Epithelial cell of prostate (primary cell): ENCODE results near the gene KIF27.
A peak's percentile ranks its signal among the peaks of the same experiment; 100 is the strongest.
"Not testable (repeated sequence)": the region's sequence is repeated elsewhere in the genome, so short reads cannot be mapped to it uniquely, and the experiment has no call there.

Experiments used
- DNase-seq: peaks from one replicate; pipeline ENCODE4 v3.0.0-alpha.2; 2011; ENCODE audit warnings: low read depth, low spot score
- H3K27ac ChIP-seq: fragments of 450-650 bp; 2 replicates; pipeline ENCODE4 v1.5.1; 2017; ENCODE audit warnings: mild to moderate bottlenecking

Gene KIF27

GRCh38 chr9:83920927-83921707, at the start of gene KIF27:
Gene KIF27, minus strand, starts transcription at chr9:83921432. Its CDS starts 5,841 bp downstream, at chr9:83915591.
- H3K27ac ChIP-seq: peak within 1 kb of the TSS; percentile 92
- DNase-seq: peak; percentile 76

- H3K27ac ChIP-seq: no peak overlapping the region
- DNase-seq: no peak
These were observed 48.4 kb upstream of the KIF27 start for GRCh38 chr9:83969602-83970001.

DNA sequence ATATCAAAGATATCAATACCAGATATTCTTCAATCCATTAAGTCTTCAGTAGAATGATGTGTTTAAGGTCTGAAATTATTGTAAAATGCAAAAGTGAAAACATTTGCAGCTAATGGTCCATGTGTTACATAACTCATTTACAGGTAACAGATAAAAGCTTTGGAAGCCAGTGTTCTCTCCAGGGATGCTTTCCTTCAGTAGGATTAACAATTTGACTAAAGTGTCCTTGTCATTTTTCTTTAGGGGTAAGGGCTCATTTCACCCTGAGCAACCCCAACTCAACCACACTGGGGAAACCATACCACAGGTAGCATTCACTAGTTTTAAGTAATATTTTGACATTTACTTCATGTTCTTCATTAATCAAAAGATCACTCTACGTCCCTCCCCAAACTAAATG, 45.8 kb upstream of the KIF27 start:
- DNase-seq: no peak
- no peak overlapping the region for H3K27ac ChIP-seq

GRCh38 chr9:83966209-83966582, 45.0 kb upstream of the KIF27 start:
- peak overlapping the region; percentile 68 for H3K27ac ChIP-seq
- no peak for DNase-seq

DNA sequence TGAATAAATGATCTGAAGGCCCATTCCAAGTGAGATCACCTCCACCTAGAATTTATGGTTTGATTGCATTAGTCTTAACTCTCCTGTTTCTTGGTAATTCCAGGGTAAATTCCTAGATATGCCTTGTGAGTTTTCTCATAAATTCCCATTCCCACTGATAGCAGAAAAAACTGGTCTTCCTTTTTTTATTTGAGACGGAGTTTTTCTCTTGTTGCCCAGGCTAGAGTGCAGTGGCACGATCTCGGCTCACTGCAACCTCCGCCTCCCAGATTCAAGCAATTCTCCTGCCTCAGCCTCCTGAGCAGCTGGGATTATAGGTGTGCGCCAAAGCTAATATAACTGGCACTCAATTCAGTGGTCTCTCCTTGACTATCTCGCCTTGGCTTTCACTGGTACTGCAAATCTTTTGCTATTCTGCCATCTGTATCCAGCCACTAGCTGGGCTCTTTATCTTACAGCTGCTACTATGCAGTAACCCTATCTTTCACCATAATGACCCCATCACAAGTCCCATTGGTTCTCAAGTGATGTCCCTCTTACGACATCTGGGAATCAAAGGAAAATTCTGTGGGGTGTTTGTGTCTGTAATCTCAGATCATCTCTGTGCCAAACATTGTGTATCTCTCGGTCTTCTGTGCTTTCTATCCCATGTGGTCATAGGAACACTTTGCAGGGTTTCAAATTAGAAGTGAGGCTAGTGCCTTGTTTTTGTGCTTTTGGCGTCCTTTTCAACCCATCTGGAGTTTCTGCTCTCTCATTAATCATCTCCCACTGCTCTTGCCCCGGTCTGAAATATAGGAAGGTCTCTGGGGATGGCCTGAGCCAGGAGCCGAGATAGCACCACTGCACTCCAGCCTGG, 44.3 kb upstream of the KIF27 start:
- DNase-seq: no peak
- H3K27ac ChIP-seq: peak overlapping the region; percentile 68

GRCh38 chr9:83964973-83965349, 43.7 kb upstream of the KIF27 start:
- peak overlapping the region; percentile 68 for H3K27ac ChIP-seq
- no peak for DNase-seq

GRCh38 chr9:83962165-83962564, 40.9 kb upstream of the KIF27 start:
- peak overlapping the region; percentile 83 for H3K27ac ChIP-seq
- DNase-seq: no peak

GRCh38 chr9:83960991-83961390, 39.8 kb upstream of the KIF27 start:
- no peak for DNase-seq

GRCh38 chr9:83959061-83959460, 37.8 kb upstream of the KIF27 start:
- no peak overlapping the region for H3K27ac ChIP-seq
- DNase-seq: no peak

More at GRCh38 chr9:83960991-83961390, 39.8 kb upstream of the KIF27 start:
- no peak overlapping the region for H3K27ac ChIP-seq

GRCh38 chr9:83957248-83957513, 35.9 kb upstream of the KIF27 start:
- H3K27ac ChIP-seq: peak overlapping the region; percentile 73
- DNase-seq: no peak

- no peak for DNase-seq
- peak overlapping the region; percentile 73 for H3K27ac ChIP-seq
These were observed 35.4 kb upstream of the KIF27 start for GRCh38 chr9:83956436-83957247.

- DNase-seq: no peak
- H3K27ac ChIP-seq: peak overlapping the region; percentile 73
These were observed 34.8 kb upstream of the KIF27 start for GRCh38 chr9:83956086-83956435.

DNA sequence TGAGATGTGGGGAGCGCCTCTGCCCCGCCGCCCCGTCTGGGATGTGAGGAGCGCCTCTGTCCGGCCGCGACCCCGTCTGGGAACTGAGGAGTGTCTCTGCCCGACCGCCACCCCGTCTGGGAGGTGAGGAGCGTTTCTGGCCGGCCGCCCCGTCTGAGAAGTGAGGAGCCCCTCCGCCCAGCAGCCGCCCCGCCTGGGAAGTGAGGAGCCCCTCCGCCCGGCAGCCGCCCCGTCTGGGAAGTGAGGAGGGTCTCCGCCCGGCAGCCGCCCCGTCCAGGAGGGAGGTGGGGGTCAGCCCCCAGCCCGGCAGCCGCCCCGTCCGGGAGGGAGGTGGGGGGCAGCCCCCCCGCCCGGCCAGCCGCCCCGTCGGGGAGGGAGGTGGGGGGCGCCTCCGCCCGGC, 26.9 kb upstream of the KIF27 start:
- not testable (repeated sequence) for DNase-seq, H3K27ac ChIP-seq

DNA sequence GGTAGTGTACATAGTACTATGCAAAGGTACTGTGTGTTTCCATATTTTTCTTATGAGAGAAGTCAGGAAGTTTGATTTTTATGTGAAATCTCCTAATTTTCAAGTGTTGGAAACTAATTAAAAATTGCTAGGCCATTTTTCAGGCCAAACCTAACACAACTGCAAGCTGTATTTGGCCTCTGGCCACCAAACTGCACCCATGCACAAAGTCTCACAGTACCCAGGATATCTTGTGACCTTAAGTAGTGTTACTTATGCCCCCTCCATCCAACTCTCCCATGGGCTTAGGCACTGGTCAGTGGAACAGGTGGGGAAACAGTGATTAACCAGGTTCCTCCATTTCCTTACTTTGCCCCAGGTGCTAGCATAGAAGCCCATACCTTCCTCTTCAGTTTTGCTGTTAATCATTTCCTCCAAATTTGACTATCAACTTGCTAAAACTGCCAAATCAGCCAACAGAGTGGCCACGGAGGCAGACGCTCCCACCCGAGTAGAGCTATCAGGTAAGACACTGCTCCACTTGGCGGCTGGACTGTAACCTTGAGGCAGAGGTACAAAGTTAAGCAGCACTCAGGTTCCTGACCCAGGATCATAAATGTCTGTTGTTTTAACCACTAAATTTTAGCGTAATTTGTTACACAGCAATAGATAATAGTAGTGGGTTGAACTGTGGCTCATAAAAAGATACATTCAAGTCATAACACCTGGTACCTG, 19.5 kb upstream of the KIF27 start:
- no peak overlapping the region for H3K27ac ChIP-seq
- DNase-seq: no peak

- H3K27ac ChIP-seq: no peak overlapping the region
- no peak for DNase-seq
These were observed 16.7 kb upstream of the KIF27 start for GRCh38 chr9:83937861-83938455.

GRCh38 chr9:83936523-83936922, 15.3 kb upstream of the KIF27 start:
- no peak for DNase-seq
- no peak overlapping the region for H3K27ac ChIP-seq

GRCh38 chr9:83935276-83935935, 14.2 kb upstream of the KIF27 start:
- DNase-seq: peak; percentile 24

DNA sequence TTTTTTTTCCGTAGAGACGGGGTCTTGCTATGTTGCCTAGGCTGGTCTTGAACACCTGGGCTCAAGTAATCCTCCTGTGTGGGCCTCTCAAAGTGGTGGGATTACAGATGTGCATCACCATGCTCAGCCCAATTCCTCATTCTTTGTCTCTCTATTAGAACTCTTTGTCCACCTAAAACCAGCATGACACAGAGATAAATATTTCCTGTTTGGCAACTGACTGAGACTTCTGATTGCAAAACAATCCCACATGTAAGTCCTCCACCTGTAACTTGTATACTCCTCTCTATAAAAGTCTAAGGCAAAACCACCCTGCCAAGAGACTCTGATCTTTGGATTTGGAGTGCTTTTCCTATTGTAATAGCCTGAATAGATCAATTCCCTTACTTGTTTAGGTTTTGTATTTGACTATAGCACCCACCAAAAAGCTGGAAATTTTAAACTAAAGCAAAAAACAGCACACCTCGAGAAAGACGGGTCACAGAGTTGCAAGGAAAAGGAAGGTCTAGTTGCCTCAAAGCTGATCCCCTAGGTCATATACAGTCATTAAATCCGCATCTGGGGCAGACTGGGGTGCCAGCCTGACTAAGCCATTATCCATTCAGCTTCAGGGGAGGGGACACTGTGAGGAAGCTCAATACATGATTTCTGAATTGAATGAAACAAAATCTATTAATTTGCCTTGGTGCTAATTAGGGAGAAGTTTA, 13.5 kb upstream of the KIF27 start:
- DNase-seq: peak; percentile 82
- peak overlapping the region; percentile 88 for H3K27ac ChIP-seq

More at GRCh38 chr9:83935276-83935935, 14.2 kb upstream of the KIF27 start:
- H3K27ac ChIP-seq: peak overlapping the region; percentile 88

DNA sequence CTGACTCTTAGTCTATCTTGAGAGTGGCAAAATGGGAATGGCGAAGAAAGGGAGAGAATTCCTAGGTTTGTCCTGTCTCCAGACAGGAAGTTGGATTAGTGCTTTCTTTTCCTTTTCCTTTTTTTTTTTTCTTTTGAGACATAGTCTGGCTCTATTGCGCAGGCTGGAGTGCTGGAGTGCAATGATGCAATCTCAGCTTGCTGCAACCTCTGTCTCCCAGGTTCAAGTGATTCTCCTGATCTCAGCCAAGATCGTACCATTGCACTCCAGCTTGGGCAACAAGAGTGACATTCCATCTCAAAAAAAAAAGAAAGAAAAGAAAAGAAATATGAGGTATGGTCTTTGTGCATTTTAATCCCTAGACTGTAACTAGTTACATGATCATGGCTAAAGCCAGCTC, 12.6 kb upstream of the KIF27 start:
- peak overlapping the region; percentile 88 for H3K27ac ChIP-seq

More for the DNA sequence above, 12.6 kb upstream of the KIF27 start:
- DNase-seq: no peak
